Retinal pigment epithelial cell (primary cell): ENCODE data around the gene IPCEF1.

Experiments
- DNase-seq: peaks from one replicate; pipeline ENCODE4 v3.0.0-alpha.2; 2010; ENCODE audit warnings: low read depth
- H3K4me3 ChIP-seq: 2 replicates; pipeline ENCODE4 v1.5.1; 2011; ENCODE audit warnings: mild to moderate bottlenecking, low read length, control low read depth, moderate library complexity
- CTCF ChIP-seq: conservative IDR thresholded peaks from 2 replicates; pipeline ENCODE4 v1.5.1; 2011; ENCODE audit warnings: low read depth, low read length, control low read depth, inconsistent platforms

The IPCEF1 gene

DNA sequence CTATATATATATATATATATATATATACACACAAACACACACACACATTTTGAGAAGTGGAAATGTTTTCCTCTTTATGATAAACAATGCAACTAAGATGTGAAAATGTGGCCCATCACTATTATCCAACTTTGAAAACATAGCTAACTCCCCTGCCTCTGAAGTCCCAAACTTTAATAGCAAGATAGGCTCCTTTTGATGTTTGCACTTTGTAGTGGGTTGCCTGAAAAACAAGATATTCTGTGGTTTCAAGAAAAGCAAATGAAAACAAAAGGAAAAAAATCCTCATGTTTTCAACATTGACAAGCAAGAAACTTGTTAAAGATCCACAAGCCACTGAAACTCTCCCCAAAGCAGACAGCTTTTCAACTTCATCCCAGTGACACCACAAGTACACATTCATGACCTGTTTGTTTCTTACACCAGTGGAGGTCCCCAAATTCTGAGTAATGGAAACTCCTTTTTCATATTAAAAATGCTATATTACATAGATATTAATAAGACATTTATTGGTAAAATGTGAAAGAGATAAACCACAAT, 90.0 kb downstream of the IPCEF1 start:
- no peak for TF ChIP-seq CTCF
- H3K4me3 ChIP-seq: no peak overlapping the region
- DNase-seq: no peak

DNA sequence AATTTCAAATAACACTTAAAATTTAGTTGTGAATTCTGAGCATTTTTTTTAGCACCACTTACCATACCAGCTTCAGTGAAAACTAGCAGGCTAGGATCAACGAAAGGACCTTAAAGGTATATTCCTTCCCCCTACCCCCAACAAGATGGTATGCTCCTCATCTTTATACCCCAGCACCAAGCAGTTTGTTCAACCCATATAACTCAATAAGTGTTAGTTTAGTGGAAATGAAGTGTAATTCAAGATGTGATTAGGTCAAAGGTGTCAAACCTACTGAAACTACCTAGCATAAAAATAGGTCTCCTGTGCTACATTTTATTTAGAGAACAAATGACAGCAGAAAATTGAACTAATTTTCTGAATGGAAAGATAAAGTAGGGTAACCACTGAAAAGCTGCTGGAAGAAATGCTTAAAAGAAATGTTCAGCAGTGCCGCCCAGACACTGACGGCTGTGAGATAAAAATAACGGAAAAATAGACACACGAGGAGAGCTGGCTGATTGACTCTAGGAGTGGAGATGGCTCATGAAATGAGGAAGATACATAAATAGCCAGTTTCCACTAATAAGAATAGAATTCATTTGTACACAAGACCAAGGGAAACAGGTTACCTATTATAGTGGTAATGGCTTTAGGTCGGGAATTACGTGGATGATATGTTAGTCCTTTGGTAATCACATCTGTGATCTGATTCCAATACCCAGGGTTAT, 94.8 kb downstream of the IPCEF1 start:
- H3K4me3 ChIP-seq: no peak overlapping the region
- no peak for DNase-seq
- no peak for TF ChIP-seq CTCF

GRCh38 chr6:154258064-154258757, 98.4 kb downstream of the IPCEF1 start:
- TF ChIP-seq CTCF: no peak
- DNase-seq: no peak
- no peak overlapping the region for H3K4me3 ChIP-seq

GRCh38 chr6:154257067-154257466, 99.5 kb downstream of the IPCEF1 start:
- H3K4me3 ChIP-seq: no peak overlapping the region
- no peak for DNase-seq

GRCh38 chr6:154252678-154253077, 103.9 kb downstream of the IPCEF1 start:
- H3K4me3 ChIP-seq: no peak overlapping the region
- no peak for DNase-seq
- TF ChIP-seq CTCF: no peak

More at GRCh38 chr6:154257067-154257466, 99.5 kb downstream of the IPCEF1 start:
- no peak for TF ChIP-seq CTCF

DNA sequence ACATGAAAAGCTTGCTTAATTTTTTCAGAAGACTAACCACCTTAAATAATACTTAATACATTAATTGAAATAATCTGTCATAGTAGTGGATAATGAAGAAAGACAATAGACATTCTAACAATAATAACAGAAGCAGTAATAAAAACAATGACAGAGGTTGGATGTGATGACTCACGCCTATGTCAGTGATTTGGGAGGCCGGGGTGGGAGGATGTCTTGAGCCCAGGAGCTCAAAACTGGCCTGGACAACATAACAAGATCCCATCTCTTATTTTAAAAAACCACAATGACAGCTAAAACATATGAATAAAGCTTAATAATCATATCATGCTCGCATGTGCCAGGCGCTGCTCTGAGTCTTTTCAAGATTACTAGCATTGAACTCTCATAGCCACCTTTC, 105.5 kb downstream of the IPCEF1 start:
- no peak overlapping the region for H3K4me3 ChIP-seq
- DNase-seq: no peak
- TF ChIP-seq CTCF: no peak
